ENCODE results near the gene PRDX6. TPM values are rescaled to one million over a fixed set of nuclear protein-coding genes. Genes with fewer than 3 reads are reported as not detected.

The PRDX6 gene
- total and polyA plus RNA-seq, 2 of the 4 experiments (the other 2 are of a cell fraction), result 373 to 426 TPM

DNA sequence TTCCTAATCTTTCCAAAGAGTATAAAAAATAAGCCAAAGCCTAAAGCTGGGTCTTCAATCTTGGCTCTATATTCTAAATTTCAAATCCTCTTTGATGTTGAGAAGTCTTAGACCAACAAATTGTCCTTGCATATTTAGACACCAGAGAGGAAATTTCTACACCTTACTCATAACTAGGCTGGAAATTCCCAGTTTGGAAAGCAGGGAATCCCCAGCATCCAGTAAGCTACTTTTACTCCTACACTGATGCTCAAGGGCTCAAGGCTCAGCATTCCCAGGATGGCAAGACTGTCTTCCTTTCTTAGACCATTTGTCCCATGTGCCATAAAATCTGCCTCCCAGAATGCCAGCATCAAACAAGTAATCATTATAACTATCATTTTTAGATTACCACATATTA, 28.3 kb downstream of the PRDX6 start:
- no peak for ATAC-seq (ENCODE audit: low read depth)
- H3K4me1 ChIP-seq (ENCODE audit: control insufficient read depth, insufficient read depth, low read length), result peaks cover 5% of the 10 kb centered on the region; the same call in 1 of the 2 replicates
- no peak overlapping the region for H3K56ac ChIP-seq (ENCODE audit: extremely low read depth, insufficient read depth, low read length)
- no peaks in the 10 kb centered on the region for H3K36me3 ChIP-seq (ENCODE audit: control insufficient read depth, insufficient read depth, low read length)
- no peak overlapping the region for H2AFZ ChIP-seq (replicated peaks; ENCODE audit: low read length, poor library complexity)
- ChIA-PET CTCF (interaction anchor here (0.6 kb wide), 1 partner anchor 17 kb away, joined by 3 read pairs; no protein-coding TSS in a partner anchor), POLR2A (ENCODE audit: unreplicated experiment) (no interaction called here)
- no peak overlapping the region for H3K27ac ChIP-seq (ENCODE audit: insufficient read depth, low read length)
- no peak overlapping the region; the same call in 1 of the 2 replicates for H3K4ac ChIP-seq (ENCODE audit: low read depth, low read length)
- H2BK120ac ChIP-seq (ENCODE audit: low read depth, low read length), result no peak overlapping the region
- no peak overlapping the region for H2AK5ac ChIP-seq (ENCODE audit: low read depth, low read length)
- no peak overlapping the region for H2BK15ac ChIP-seq (ENCODE audit: low read depth, low read length)
- H4K20me1 ChIP-seq (ENCODE audit: insufficient read depth, low read length), result no peaks in the 10 kb centered on the region
- H2BK5ac ChIP-seq (ENCODE audit: low read depth, low read length, poor library complexity, severe bottlenecking), result no peak overlapping the region
- dilution Hi-C loops (cut with HindIII; ENCODE audit: low sequenced_read_pairs, unreplicated experiment), result no loop called here
- DNase-seq, result peak; percentile 34
- H4K8ac ChIP-seq (ENCODE audit: low read depth in 2 of 2, low read length in 2 of 2), result no peak overlapping the region
- no peak overlapping the region for H3K4me2 ChIP-seq (ENCODE audit: low read depth, low read length)
- H3K14ac ChIP-seq (replicated peaks; ENCODE audit: low read depth, low read length), result no peak overlapping the region
- H4K5ac ChIP-seq (ENCODE audit: low read depth, low read length), result no peak overlapping the region
- no peak overlapping the region for H3K9ac ChIP-seq (ENCODE audit: low read depth, low read length)
- in situ Hi-C loops (cut with MboI; ENCODE audit: low sequenced_read_pairs), result no loop called here
- H3K79me1 ChIP-seq (ENCODE audit: low read depth in 1 of 2, low read length in 2 of 2), result no peaks in the 10 kb centered on the region
- no peak overlapping the region for H2AK9ac ChIP-seq (replicated peaks; ENCODE audit: low read depth, low read length, poor library complexity)
- no peaks in the 10 kb centered on the region; the same call in 1 of the 2 replicates for H3K27me3 ChIP-seq (ENCODE audit: control insufficient read depth, insufficient read depth, low read length)
- H3K9me3 ChIP-seq (ENCODE audit: control insufficient read depth, insufficient read depth, low read length), result no peaks in the 10 kb centered on the region
- H4K91ac ChIP-seq (ENCODE audit: insufficient read depth, low read depth, low read length), result no peak overlapping the region
- H3K4me3 ChIP-seq (ENCODE audit: insufficient read depth, low read depth, low read length), result no peak overlapping the region
- H3K23ac ChIP-seq (ENCODE audit: low read depth, low read length), result no peak overlapping the region
- no peak for TF ChIP-seq BHLHE40 (IDR thresholded peaks at IDR 0.05; ENCODE audit: low read depth, low read length)
- no peak for TF ChIP-seq MXI1 (IDR thresholded peaks at IDR 0.05; ENCODE audit: borderline replicate concordance, low read depth, low read length)
- no peak for TF ChIP-seq FOS (IDR thresholded peaks at IDR 0.05; ENCODE audit: low read depth, low read length)
- TF ChIP-seq NFE2L2 (IDR thresholded peaks at IDR 0.05; ENCODE audit: low read depth, low read length), result no peak
- no peak for TF ChIP-seq MAZ (IDR thresholded peaks at IDR 0.05; ENCODE audit: borderline replicate concordance, low read depth, low read length)
- no peak for TF ChIP-seq USF2 (IDR thresholded peaks at IDR 0.05; ENCODE audit: low read depth, low read length)
- no peak for TF ChIP-seq POLR2A (IDR thresholded peaks at IDR 0.05; ENCODE audit: low read depth, low read length)
- TF ChIP-seq MAFK (IDR thresholded peaks at IDR 0.05; ENCODE audit: low read depth, low read length), result no peak
- no peak for TF ChIP-seq SMC3 (IDR thresholded peaks at IDR 0.05; ENCODE audit: low read depth, low read length)
- no peak for TF ChIP-seq CTCF (conservative IDR thresholded peaks at IDR 0.05; ENCODE audit: low read depth, low read length)
- TF ChIP-seq RAD21 (IDR thresholded peaks at IDR 0.05; ENCODE audit: low read length), result no peak
- no peak for TF ChIP-seq RCOR1 (IDR thresholded peaks at IDR 0.05; ENCODE audit: insufficient replicate concordance, low read length)
- no peak for TF ChIP-seq CEBPB (IDR thresholded peaks at IDR 0.05; ENCODE audit: low read depth, low read length)
- TF ChIP-seq, protein P1, sequence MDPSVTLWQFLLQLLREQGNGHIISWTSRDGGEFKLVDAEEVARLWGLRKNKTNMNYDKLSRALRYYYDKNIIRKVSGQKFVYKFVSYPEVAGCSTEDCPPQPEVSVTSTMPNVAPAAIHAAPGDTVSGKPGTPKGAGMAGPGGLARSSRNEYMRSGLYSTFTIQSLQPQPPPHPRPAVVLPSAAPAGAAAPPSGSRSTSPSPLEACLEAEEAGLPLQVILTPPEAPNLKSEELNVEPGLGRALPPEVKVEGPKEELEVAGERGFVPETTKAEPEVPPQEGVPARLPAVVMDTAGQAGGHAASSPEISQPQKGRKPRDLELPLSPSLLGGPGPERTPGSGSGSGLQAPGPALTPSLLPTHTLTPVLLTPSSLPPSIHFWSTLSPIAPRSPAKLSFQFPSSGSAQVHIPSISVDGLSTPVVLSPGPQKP (IDR thresholded peaks at IDR 0.05; ENCODE audit: borderline replicate concordance, low read depth, low read length), result no peak
- TF ChIP-seq RFX5 (IDR thresholded peaks at IDR 0.05; ENCODE audit: low read depth, low read length), result no peak
- TF ChIP-seq CHD1 (IDR thresholded peaks at IDR 0.05; ENCODE audit: low read depth, low read length), result no peak
- no TSS peak for BruUV-seq (replicated peaks)
- H2BK20ac ChIP-seq (ENCODE audit: low read depth, low read length), result no peak overlapping the region
- 0 out of 2 replicates have a peak, but pooled peaks cover 7% of the 10 kb centered on the region for H3K9me1 ChIP-seq (ENCODE audit: insufficient read depth, low read length)
- intact Hi-C loops (cut with micrococcal nuclease), result no loop called here
- no peak overlapping the region for H3K18ac ChIP-seq (ENCODE audit: low read depth, low read length)

Data from IMR-90 (cell line).